Adrenal gland (tissue), 19 donors: ENCODE measurements around the gene EFHB. TPM values are rescaled to one million over a fixed set of nuclear protein-coding genes. Genes with fewer than 3 reads are reported as not detected.

Experiments
- DNase-seq, 7 donors: peaks; one replicate each; pipeline ENCODE4 v3.0.0-alpha.2; 2019 to 2020
- H3K27ac ChIP-seq, 5 donors: fragments of 200-600 bp; sonication (generic) in 4 of 5; 1 replicate in 3 of 5; 2 replicates in 2 of 5; pipeline versions ENCODE4 v1.5.1 to v1.8.0; 2016 to 2020; ENCODE audit warnings: mild to moderate bottlenecking in 1 of 5
- H3K27me3 ChIP-seq: fragments of 200-600 bp; 2 replicates; pipeline ENCODE4 v1.8.0; 2021
- H3K36me3 ChIP-seq, 2 donors: fragments of 200-600 bp; replicated peaks in 1 of 2; 1 replicate in 1 of 2; 2 replicates in 1 of 2; pipeline versions ENCODE4 v1.5.1 to v1.8.0; 2018 to 2022
- H3K4me1 ChIP-seq, 2 donors: fragments of 200-600 bp; replicated peaks in 1 of 2; 1 replicate in 1 of 2; 2 replicates in 1 of 2; pipeline versions ENCODE4 v1.5.1 to v1.8.0; 2018 to 2021
- H3K4me3 ChIP-seq, 4 donors: fragments of 200-600 bp; sonication (generic) in 3 of 4; one replicate each; pipeline ENCODE4 v1.5.1; 2016 to 2018
- H3K9me3 ChIP-seq, 3 donors: fragments of 200-600 bp; sonication (generic) in 1 of 3; replicated peaks in 1 of 3; 1 replicate in 2 of 3; 2 replicates in 1 of 3; pipeline versions ENCODE4 v1.5.1 to v1.8.0; 2016 to 2021
- CTCF ChIP-seq, 6 experiments: fragments of 450-650 bp in 4 of 6; fragments of 200-600 bp in 2 of 6; sonication (generic) in 1 of 6; IDR thresholded peaks; 1 replicate in 5 of 6; 2 replicates in 1 of 6; pipeline versions ENCODE4 v1.5.1 to v1.8.0; 2016 to 2021; ENCODE audit warnings: antibody characterized with exemption in 6 of 6, mild to moderate bottlenecking in 2 of 6, moderate library complexity in 1 of 6
- POLR2A ChIP-seq, 2 donors: fragments of 450-650 bp; IDR thresholded peaks; one replicate each; pipeline ENCODE4 v1.6.1; 2017; ENCODE audit warnings: antibody characterized with exemption in 2 of 2, mild to moderate bottlenecking in 2 of 2, moderate library complexity in 1 of 2
- WGBS, 4 donors: extraction: QIAGEN DNeasy Blood & Tissue Kit in 2 of 4; methylation state at CpG; one replicate each; pipeline versions ENCODE4 v1.1.5 to v1.1.7; 2013 to 2017; 5-methylcytosine and 5-hydroxymethylcytosine counted together
- intact Hi-C, 2 donors: fragments of 100-400 bp; cut with DNase I; formaldehyde crosslinking; loops; one replicate each; pipeline versions ENCODE4 v1.14.1 to v1.15.0; 2022 to 2023
- long read RNA-seq, 10 donors: library from polyadenylated mRNA in 3 of 10; unstranded in 2 of 10; stranded (forward) in 1 of 10; transcript quantifications; one replicate each; pipeline ENCODE4 v2.0.0 and lab custom pipeline, GENCODE V29; 2021 to 2026
- polyA plus RNA-seq, 3 donors: library from polyadenylated mRNA; stranded (reverse); fragments of 200-250 nt in 2 of 3; fragments of 350-450 nt in 1 of 3; fragmentation: Illumina TruSeq in 1 of 3; extraction: RNeasy Lipid Tissue Mini Kit (QIAGEN cat#74804) in 1 of 3; gene quantifications; one replicate each; pipeline ENCODE4 v1.2.3, GENCODE V29; 2013 to 2014
- total RNA-seq, 9 donors: library from RNA; depleted of rRNA in 4 of 9; stranded (reverse); fragments of >200 nt in 4 of 9; fragments of 120-200 nt in 1 of 9; fragmentation: NEBNext Ultra II Directional in 1 of 9; extraction: Animal tissue kit (Norgen Biotek cat#: 25700) in 1 of 9; gene quantifications; one replicate each; pipeline versions ENCODE4 v1.1.0 to v1.2.4, GENCODE V29; 2013 to 2023
- donor health status: healthy with polysubstance abuse.
- donor health status: Bipolar disorder and iron deficiency.
- donor health status: DM: yes; HTN: yes; CAD: no.
- donor health status: DM: no; HTN: no; CAD: no.
- donor health status: DM: no; HTN: no; CAD: no.
- donor health status: DM: yes; HTN: yes; CAD: no.

Gene EFHB
- total RNA-seq (1 to 10 TPM in 6 of 9 donors, under 1 TPM in 2, not detected in 1; 0.29 to 4.4 (median 2.7) TPM), polyA plus RNA-seq (10 to 100 TPM in 1 of 3 donors, 1 to 10 TPM in 1, under 1 TPM in 1; 0.98 to 10.6 (median 2.2) TPM)
- long read RNA-seq, donor 1: 0 reads
- long read RNA-seq, donor 2: 0 reads
- long read RNA-seq, donor 3: 0 reads
- long read RNA-seq, donor 4, partial matches to known transcripts: 0 of 1 reads
- long read RNA-seq, donor 4, other reads (novel, unspliced or antisense): 0 of 1 reads
- long read RNA-seq, donor 5, partial matches to known transcripts: 0 of 7 reads
- long read RNA-seq, donor 5, other reads (novel, unspliced or antisense): 5 of 7 reads
- long read RNA-seq, donor 6, partial matches to known transcripts: 0 of 2 reads
- long read RNA-seq, donor 6, other reads (novel, unspliced or antisense): 2 of 2 reads
- long read RNA-seq, donor 7: 0 reads
- long read RNA-seq, donor 8: 0 reads
- long read RNA-seq, donor 9, partial matches to known transcripts: 15 of 15 reads
- long read RNA-seq, donor 9, other reads (novel, unspliced or antisense): 0 of 15 reads
- long read RNA-seq, donor 10: 0 reads

GRCh38 chr3:19934098-19934566 lies at the start of gene EFHB:
EFHB (minus strand) TSS chr3:19934217; CDS start chr3:19934018, 199 bp downstream.
- H3K27me3 ChIP-seq: no peaks in the 10 kb centered on the region
- no peaks in the 10 kb centered on the region for H3K4me1 ChIP-seq
- no peaks in the 10 kb centered on the region for H3K9me3 ChIP-seq
- intact Hi-C loops: no loop called here
- WGBS, 4 donors: 35 to 51% (median 41%) methylated on average over 5 of the region's 5 CpGs
- no peak within 1 kb of the TSS for H3K4me3 ChIP-seq
- H3K27ac ChIP-seq: no peak within 1 kb of the TSS
- H3K36me3 ChIP-seq: no peaks in the 10 kb centered on the region
- TF ChIP-seq CTCF (IDR thresholded peaks at IDR 0.05) (no peak), POLR2A (IDR thresholded peaks at IDR 0.05) (no peak)
- DNase-seq: peak in 4 of 7 donors; percentile 20 to 57 (median 33)

DNA sequence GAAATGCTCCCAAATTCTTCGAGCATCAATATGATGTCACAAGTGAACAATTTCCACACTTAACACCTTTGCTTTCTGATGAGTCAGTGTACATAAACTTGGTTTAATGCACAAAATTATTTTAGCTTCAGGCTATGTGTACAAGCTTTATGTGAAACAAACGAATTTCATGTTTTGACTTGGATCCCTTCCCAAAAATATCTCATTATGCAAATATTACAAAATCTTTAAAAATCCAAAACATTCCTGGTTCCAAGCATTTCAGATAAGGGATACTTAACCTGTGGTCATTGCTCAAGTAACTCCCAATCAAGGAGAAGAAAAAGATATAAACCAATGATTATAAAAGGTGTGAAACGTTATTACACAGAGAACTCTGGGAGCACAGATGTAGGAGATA lies 38.0 kb upstream of the EFHB start:
- Histone ChIP-seq H3K27me3 (no peaks in the 10 kb centered on the region), H3K36me3 (peaks cover 0 to 28% of the 10 kb centered on the region in 2 donors), H3K4me3 (no peak overlapping the region), H3K4me1 (peaks cover 0 to 11% of the 10 kb centered on the region in 2 donors), H3K27ac (no peak overlapping the region), H3K9me3 (no peaks in the 10 kb centered on the region)
- TF ChIP-seq POLR2A (IDR thresholded peaks at IDR 0.05) (no peak), CTCF (IDR thresholded peaks at IDR 0.05) (no peak)
- 47 to 56% (median 50%) methylated on average over 3 of the region's 3 CpGs for WGBS, 4 donors
- DNase-seq: no peak
- intact Hi-C loops: no loop called here

DNA sequence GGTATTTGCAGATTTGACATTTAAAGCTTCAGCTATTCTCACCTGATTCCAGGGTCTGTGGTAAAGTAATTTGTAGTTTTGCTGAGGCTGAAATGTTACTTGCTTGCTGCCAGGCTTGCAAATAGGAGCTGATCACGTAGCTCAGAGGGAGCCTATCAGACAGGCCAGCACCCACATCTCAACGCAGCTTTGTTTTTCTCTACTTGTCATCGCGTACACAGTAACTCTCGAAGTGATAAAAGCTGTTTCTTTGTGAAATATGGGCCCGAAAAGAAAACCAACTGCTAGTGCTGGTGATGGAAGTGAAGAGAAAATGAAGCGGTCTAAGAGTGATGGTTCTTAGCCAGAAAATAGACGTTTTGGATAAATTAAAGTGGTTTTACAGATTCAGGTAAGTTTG lies 36.3 kb upstream of the EFHB start:
- no peaks in the 10 kb centered on the region for H3K27me3 ChIP-seq

More for the DNA sequence above, 36.3 kb upstream of the EFHB start:
- 80 to 91% (median 86%) methylated on average over 8 of the region's 8 CpGs for WGBS, 4 donors
- H3K4me1 ChIP-seq: peaks cover 0 to 11% of the 10 kb centered on the region in 2 donors
- H3K4me3 ChIP-seq: no peak overlapping the region
- H3K36me3 ChIP-seq: peaks cover 0 to 12% of the 10 kb centered on the region in 2 donors
- intact Hi-C loops: no loop called here
- H3K9me3 ChIP-seq: no peaks in the 10 kb centered on the region
- no peak for DNase-seq
- H3K27ac ChIP-seq: peak overlapping the region in 1 of 5 donors; percentile 18
- TF ChIP-seq POLR2A (IDR thresholded peaks at IDR 0.05) (no peak), CTCF (IDR thresholded peaks at IDR 0.05) (no peak)
